NCI-H2081 treated with DMSO at 0.1 percent for 48 hours (cell line): ENCODE results near the gene PARP3.

Source experiments
- DNase-seq: peaks from one replicate; lab custom pipeline; 2025; lab: John Stamatoyannopoulos, UW

The PARP3 gene

GRCh38 chr3:51934139-51934850 is 7.9 kb upstream of the PARP3 start:
- DNase-seq = no peak

DNA sequence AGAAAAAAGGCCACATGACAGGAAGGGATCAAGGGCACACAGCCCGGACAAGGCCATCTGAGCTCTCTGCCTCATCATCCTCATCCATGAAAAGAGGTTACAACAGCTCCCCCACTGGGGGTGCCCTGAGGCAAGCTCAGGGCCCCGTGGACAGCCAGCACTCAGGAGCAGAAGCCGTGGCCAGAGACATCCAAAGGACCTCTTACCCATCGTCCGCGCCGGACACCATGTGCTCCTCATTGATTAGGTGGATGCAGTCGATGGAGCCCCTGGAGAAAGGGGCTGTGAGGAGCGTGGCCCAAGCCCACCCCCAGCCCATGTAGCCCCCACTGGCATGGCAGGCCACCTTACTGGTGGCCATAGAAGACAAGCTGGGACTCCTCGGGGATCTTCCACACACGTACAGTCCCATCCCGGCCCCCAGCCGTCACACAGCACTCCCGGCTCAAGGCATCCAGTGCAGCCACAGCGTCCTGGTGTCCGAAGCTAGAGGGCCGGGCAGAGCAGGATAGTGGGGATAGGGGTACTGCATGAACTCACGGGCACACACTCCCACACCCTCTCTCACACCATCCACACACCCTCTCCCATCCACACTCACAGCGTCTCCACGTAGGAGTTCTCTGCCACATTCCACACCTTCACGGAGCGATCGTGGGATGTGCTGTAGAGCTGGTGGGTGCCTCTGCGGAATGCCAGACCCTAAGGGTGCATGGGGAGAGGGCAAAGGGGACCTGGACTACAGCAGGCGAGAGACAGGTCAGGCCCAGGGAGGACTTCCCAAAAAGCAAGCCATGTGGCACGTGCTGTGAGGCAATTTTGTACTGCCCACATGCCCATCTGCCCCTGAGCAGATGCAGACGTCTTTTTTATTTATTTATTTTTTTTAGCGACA is 6.9 kb upstream of the PARP3 start:
- DNase-seq = no peak

DNA sequence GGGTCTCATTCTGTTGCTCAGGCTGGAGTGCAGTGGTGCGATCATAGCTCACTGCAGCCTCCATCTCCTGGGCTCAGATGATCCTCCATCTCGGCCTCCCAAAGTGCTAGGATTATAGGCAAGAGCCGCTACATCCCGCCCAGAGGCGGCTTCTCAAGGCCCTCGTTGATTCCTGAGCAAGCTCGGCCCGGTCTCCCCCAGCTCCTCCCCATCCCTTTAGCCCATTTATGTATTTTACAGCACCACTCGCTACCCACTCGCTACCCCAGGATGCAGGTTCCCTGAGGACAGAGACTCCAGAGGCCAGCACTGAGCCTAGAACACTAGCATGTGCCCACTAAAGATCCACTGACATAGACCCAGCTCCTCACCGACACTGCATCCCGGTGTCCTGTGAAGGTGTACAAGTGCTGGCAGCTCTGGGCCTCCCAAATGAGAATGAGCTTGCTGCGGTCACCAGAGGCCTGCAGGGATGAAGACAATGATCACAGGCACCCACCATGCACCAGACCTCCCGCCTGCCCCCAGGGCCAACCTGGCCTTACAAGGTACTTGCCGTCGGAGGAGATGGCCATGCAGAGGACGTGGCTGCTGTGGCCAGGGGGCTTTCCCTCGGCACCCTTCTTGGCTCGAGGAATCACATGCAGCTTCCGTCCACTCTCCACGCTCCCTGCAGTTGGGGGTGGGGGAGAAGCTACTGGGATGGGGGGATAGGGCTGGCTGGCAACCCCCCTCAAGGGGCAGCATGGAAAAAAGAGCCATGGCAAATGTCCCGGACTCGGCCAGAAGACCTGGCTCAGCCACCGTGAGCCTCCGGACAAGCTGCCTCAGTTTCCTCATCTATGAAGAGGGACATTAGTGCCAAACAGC is 6.0 kb upstream of the PARP3 start:
- no peak for DNase-seq

GRCh38 chr3:51937014-51937413 is 5.1 kb upstream of the PARP3 start:
- DNase-seq = no peak

GRCh38 chr3:51937611-51938450 is 4.3 kb upstream of the PARP3 start:
- DNase-seq = no peak

GRCh38 chr3:51938780-51939425 is 3.3 kb upstream of the PARP3 start:
- DNase-seq = no peak

GRCh38 chr3:51940648-51941462 is 1.3 kb upstream of the PARP3 start:
- DNase-seq = no peak

DNA sequence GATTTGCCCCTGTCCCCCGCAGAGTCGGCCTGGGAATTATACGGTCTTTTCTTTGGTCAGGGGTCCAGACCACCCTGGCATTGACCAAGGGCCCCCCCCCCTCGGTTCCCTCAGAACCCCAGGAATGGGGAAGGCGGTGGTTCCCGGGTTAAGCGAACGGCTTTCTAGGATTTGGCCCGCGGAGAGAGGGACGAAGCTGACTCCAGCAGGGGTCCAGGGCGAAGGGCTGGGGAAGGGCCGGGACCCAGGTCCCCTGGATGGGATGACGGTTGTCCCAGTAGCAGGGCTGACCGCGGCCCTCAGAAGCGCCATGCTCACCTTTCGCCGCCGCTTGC is 733 bp upstream of the PARP3 start:
- no peak for DNase-seq

- no peak for DNase-seq
Observed at GRCh38 chr3:51942603-51943450, 664 bp downstream of the PARP3 start.

GRCh38 chr3:51943451-51944391 is 1.6 kb downstream of the PARP3 start:
- no peak for DNase-seq

- no peak for DNase-seq
Observed at GRCh38 chr3:51944451-51945021, 2.4 kb downstream of the PARP3 start.

DNA sequence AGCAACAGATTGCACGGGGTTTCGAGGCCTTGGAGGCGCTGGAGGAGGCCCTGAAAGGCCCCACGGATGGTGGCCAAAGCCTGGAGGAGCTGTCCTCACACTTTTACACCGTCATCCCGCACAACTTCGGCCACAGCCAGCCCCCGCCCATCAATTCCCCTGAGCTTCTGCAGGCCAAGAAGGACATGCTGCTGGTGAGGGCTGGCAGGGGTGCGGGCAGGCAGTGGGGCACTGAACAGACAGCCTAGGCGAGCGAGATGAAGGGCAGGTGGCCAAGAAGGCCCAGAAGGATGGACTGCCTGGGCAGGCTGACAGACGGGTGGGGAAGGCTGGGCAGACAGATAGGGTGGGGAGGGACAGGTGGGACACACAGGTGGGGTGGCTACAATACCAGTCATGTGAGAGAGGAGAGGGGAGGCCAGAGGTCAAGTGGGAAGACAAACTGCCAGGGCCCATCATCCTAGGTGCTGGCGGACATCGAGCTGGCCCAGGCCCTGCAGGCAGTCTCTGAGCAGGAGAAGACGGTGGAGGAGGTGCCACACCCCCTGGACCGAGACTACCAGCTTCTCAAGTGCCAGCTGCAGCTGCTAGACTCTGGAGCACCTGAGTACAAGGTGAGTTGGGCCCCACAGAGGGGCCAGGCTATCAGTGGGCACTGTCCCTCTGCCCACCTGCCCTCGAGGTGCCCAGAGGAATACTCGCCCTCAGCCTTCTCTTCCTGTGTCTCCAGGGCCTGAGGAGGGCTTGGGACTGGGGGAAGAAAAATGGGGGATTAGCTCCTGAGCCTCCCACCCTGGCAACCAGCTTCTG is 3.1 kb downstream of the PARP3 start:
- no peak for DNase-seq

- no peak for DNase-seq
Observed at GRCh38 chr3:51945926-51946705, 4.0 kb downstream of the PARP3 start.

GRCh38 chr3:51946796-51947195 is 4.6 kb downstream of the PARP3 start:
- DNase-seq = no peak

DNA sequence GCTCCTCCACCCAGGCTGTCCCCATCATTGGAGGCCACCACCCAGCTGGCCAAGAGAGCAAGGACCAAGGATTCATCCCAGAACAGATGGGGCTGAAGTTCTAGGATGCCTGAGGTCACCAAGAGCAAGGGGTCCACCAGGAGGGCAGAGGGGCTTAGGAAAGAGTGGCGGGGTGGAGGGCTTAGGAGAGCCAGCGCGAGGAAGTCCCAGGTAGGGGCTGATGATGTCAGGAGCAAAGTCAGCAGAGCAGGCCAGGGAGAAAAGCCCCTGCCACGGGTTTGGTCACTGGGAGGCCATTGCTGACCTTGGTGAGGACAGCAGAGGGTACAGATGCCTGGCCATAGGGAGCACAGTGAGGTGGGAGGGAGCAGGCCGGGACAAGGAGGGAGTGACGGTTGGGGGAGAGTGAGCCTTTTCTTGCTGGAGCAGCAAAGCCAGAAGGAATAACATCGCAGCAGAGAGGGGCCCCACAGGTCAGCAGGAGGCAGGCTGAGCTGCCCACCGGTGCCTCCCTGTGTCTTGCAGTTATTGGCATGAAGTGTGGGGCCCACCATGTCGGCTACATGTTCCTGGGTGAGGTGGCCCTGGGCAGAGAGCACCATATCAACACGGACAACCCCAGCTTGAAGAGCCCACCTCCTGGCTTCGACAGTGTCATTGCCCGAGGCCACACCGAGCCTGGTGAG is 5.2 kb downstream of the PARP3 start:
- no peak for DNase-seq
